ENCODE results near the gene FBXL4.
A peak's percentile ranks its signal among the peaks of the same experiment; 100 is the strongest.

FBXL4 gene

DNA sequence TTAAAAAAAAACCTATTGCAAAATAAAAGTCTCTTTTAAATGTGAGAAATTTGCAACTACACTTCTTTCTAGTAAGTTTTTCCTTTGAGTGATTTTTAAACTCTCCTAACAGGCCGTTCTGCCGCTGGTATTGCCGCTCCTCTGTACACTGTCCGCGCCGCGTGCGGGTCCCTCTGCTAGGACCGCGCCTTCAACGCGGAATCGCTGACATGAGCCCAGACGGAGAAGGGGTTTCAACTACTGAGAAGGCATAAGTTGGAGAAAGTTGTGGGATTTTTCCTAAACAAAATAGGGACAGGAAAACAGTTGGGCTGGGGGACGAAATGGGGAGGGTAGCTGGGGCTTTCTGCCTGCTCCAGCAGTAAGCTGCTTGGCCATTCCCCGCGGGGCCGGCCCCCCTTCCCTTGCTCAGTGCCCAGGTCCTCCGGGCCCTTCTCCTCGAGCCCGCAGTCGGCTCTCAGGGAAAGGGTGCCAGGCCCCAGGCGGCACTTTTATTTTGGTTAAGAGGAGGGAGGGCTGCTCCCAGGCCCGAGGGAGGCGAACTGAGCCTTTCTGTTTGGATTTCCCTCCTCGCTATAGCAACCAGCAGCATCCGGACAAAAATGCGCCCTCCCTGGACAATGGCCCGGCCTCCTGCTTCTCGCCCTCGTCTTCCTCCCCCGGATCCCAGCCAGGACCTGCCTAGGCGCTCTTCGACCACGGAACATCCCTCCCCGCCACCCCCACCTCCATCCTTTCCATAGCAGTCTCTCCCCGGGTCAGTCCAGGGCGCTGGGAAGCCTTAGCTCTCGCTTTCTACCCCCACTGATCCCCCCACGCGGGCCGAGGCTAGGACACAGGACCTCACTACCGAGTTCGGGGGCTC lies 120.2 kb downstream of the FBXL4 start:
- TF ChIP-seq POLR2A (IDR thresholded peaks at IDR 0.05; ENCODE audit: low read length) (no peak), GATA1 (IDR thresholded peaks at IDR 0.05; ENCODE audit: low read depth, low read length) (no peak)
- DNase-seq = no peak

GRCh38 chr6:98825600-98826230 lies 122.0 kb downstream of the FBXL4 start:
- DNase-seq = no peak
- TF ChIP-seq GATA1 (IDR thresholded peaks at IDR 0.05; ENCODE audit: low read depth, low read length) = no peak
- no peak for TF ChIP-seq POLR2A (IDR thresholded peaks at IDR 0.05; ENCODE audit: low read length)

- TF ChIP-seq POLR2A (IDR thresholded peaks at IDR 0.05; ENCODE audit: low read length) (no peak), GATA1 (IDR thresholded peaks at IDR 0.05; ENCODE audit: low read depth, low read length) (no peak)
- no peak for DNase-seq
Observed at GRCh38 chr6:98824902-98825599, 122.7 kb downstream of the FBXL4 start.

- TF ChIP-seq POLR2A (IDR thresholded peaks at IDR 0.05; ENCODE audit: low read length) (no peak), GATA1 (IDR thresholded peaks at IDR 0.05; ENCODE audit: low read depth, low read length) (no peak)
- DNase-seq = peak in 1 of 2 experiments; percentile 8
Observed at GRCh38 chr6:98824162-98824901, 123.4 kb downstream of the FBXL4 start.

DNA sequence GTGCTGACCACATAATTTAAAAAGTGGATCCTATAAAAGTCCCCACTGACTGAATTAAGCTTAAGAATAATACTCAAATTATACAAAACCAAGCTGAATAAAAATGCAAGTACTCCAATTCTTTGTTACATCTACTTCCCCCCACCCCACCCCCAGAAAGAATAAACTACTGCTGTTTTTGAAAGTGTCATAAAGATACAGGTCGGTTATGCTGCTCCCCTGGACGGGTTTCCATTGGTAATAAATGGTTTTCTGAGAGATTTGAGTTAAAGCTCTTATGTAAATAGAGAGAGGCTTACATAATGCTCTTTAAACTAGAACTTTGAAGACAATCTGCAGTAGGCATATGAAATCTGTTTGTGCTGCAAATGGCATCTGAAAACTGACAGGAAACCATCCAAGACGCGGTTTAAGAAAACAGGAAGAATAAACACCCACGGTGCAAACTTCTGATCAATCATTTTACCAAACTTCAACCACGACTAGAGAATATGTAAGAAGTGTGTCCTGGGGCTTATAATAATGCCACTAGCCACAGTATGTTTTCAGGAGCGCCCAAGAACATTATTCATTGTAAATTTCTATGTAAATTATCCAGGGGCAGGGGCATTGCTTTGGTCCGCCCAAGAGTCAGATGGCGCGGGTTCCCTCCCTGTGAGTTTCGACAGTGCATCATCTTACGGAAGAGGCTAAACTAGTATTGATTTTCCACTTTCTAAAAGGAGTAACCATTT lies 124.2 kb downstream of the FBXL4 start:
- no peak for TF ChIP-seq POLR2A (IDR thresholded peaks at IDR 0.05; ENCODE audit: low read length)
- no peak for DNase-seq

- DNase-seq = no peak
- no peak for TF ChIP-seq POLR2A (IDR thresholded peaks at IDR 0.05; ENCODE audit: low read length)
- TF ChIP-seq GATA1 (IDR thresholded peaks at IDR 0.05; ENCODE audit: low read depth, low read length) = no peak
Observed at GRCh38 chr6:98821756-98822405, 125.9 kb downstream of the FBXL4 start.

Measured in erythroblast (primary cell).